Astrocyte (in vitro differentiated cells and primary cell): ENCODE results near the gene POLR2F.

ENCODE experiments used
- CTCF ChIP-seq: IDR thresholded peaks from 2 replicates; pipeline ENCODE4 v1.5.1; 2011; ENCODE audit warnings: low read depth, mild to moderate bottlenecking, inconsistent platforms, low read length, moderate library complexity; ENCODE audit not compliant: insufficient read depth
- EZH2 ChIP-seq: IDR thresholded peaks from 2 replicates; pipeline ENCODE4 v1.6.1; 2012; ENCODE audit warnings: mild to moderate bottlenecking, low read length, inconsistent platforms; ENCODE audit not compliant: insufficient read depth

- TF ChIP-seq EZH2, result no peak
- TF ChIP-seq CTCF, result no peak
These were observed 26.5 kb upstream of the POLR2F start for GRCh38 chr22:37926771-37927636.
